CD4-positive, CD25-positive, alpha-beta regulatory T cell (primary cell): ENCODE results near the gene PRR33. TPM values are rescaled to one million over a fixed set of nuclear protein-coding genes. Genes with fewer than 3 reads are reported as not detected.
A peak's percentile ranks its signal among the peaks of the same experiment; 100 is the strongest.

Experiments used
- ATAC-seq, 2 donors: fragments of 150-1000 bp; cut with Tn5 transposase; one replicate each; pipeline ENCODE4 v1.10.0; 2021; ENCODE audit warnings: low read depth in 2 of 2, moderate number of reproducible peaks in 2 of 2, moderate library complexity in 1 of 2
- DNase-seq, 3 donors: peaks; one replicate each; pipeline versions ENCODE4 v3.0.0 to v3.0.0-alpha.2; 2012 to 2022; ENCODE audit warnings: mixed read lengths in 1 of 3
- H3K27ac ChIP-seq: one replicate; pipeline ENCODE4 v1.7.0; 2013; ENCODE audit warnings: mild to moderate bottlenecking, low read length; ENCODE audit not compliant: insufficient read depth, poor library complexity, severe bottlenecking
- H3K27me3 ChIP-seq: one replicate; pipeline ENCODE4 v1.7.0; 2013; ENCODE audit warnings: low read length; ENCODE audit not compliant: control insufficient read depth, insufficient read depth
- H3K36me3 ChIP-seq: one replicate; pipeline ENCODE4 v1.7.0; 2013; ENCODE audit warnings: mild to moderate bottlenecking, low read length, moderate library complexity; ENCODE audit not compliant: control insufficient read depth, insufficient read depth
- H3K4me1 ChIP-seq: 2 replicates; pipeline ENCODE4 v1.7.0; 2013; ENCODE audit warnings: mild to moderate bottlenecking, low read length; ENCODE audit not compliant: insufficient read depth, control insufficient read depth, poor library complexity, severe bottlenecking
- H3K4me3 ChIP-seq: one replicate; pipeline ENCODE4 v1.7.0; 2013; ENCODE audit warnings: low read depth, mild to moderate bottlenecking, low read length, moderate library complexity
- H3K9me3 ChIP-seq, 2 experiments: 1 replicate in 1 of 2; 2 replicates in 1 of 2; pipeline ENCODE4 v1.7.0; 2013; ENCODE audit warnings: low read length in 2 of 2, mild to moderate bottlenecking in 1 of 2, moderate library complexity in 1 of 2; ENCODE audit not compliant: control insufficient read depth in 2 of 2
- H3K27ac Mint-ChIP-seq, 3 donors: one replicate each; pipeline ENCODE4 v1.8.0; 2020 to 2022; ENCODE audit warnings: mild to moderate bottlenecking in 3 of 3, mixed read lengths in 3 of 3, moderate library complexity in 2 of 3
- H3K27me3 Mint-ChIP-seq: one replicate; pipeline ENCODE4 v1.8.0; 2022; ENCODE audit warnings: mild to moderate bottlenecking, mixed read lengths
- H3K36me3 Mint-ChIP-seq: one replicate; pipeline ENCODE4 v1.8.0; 2020; ENCODE audit warnings: mixed read lengths
- H3K4me1 Mint-ChIP-seq, 4 donors: one replicate each; pipeline ENCODE4 v1.8.0; 2020 to 2022; ENCODE audit warnings: mixed read lengths in 4 of 4, mild to moderate bottlenecking in 1 of 4
- H3K4me3 Mint-ChIP-seq, 4 donors: one replicate each; pipeline ENCODE4 v1.8.0; 2020 to 2022; ENCODE audit warnings: mild to moderate bottlenecking in 4 of 4, mixed read lengths in 4 of 4, moderate library complexity in 3 of 4
- H3K9me3 Mint-ChIP-seq, 7 donors: one replicate each; pipeline ENCODE4 v1.8.0; 2020 to 2022; ENCODE audit warnings: mixed read lengths in 7 of 7, mild to moderate bottlenecking in 3 of 7, moderate library complexity in 2 of 7
- polyA plus RNA-seq, 4 donors: library from polyadenylated mRNA; unstranded; fragments of 300-500 nt; fragmentation: Illumina TruSeq; gene quantifications; one replicate each; pipeline ENCODE4 v1.2.3, GENCODE V29; 2021
- total RNA-seq: library from RNA; stranded (reverse); gene quantifications from one replicate; pipeline ENCODE4 v1.2.3, GENCODE V29; 2022

The PRR33 gene
- total and polyA plus RNA-seq, 5 donors from 2014 or later = 0.06 to 0.09 (median 0.08) TPM; not detected in 2

- H3K4me3 Mint-ChIP-seq = peak overlapping the region in 2 of 4 donors; percentile 47 to 61
Observed at GRCh38 chr11:1839204-1839923, 52.3 kb downstream of the PRR33 start.

DNA sequence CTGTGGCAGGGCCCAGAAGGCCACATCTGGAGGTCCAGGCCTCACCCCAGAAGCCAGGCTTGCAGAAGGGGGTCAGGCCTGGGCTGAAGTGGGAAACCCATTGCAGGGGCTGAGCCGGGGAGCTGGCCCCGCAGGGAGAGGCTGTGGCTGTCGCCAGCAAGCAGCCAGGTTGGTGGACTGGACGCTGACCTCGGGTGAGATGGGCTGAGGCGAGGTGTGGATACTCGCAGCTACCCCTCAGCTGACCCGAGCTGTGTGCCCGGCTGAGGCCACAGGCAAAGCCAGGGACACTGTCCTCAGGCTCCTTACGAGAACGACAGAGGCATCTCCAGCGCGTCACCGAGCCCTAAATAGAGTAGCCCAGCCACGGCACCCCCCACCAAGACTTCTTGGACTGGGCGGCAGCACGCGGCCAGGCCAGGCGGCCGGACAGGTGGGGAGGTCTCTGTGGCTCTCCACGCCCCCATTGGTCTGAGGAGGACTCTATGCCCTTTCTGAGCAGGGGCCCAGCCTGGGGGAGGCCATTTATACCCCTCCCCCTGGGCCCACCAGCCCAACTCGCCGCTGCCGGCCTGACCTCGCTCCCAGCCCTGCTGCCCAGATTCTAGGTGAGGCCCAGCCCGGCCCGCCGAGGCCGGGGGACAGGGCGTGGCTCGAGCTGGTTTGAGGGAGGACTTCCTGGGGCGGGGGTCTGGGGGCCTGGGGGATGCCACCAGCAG, 53.1 kb downstream of the PRR33 start, which contains the start of gene TNNI2:
TNNI2 (plus strand) TSS at position 556 of the 719 bp plus-strand sequence. CDS start 716 bp downstream, outside the sequence.
- DNase-seq (no peak), ATAC-seq (no peak)
- peak within 1 kb of the TSS in 2 of 4 donors; percentile 47 to 61 for H3K4me3 Mint-ChIP-seq
- peak within 1 kb of the TSS; percentile 47 for H3K27ac ChIP-seq
- peaks cover 29% of the 10 kb centered on the region for H3K4me1 ChIP-seq
- no peaks in the 10 kb centered on the region for H3K27me3 Mint-ChIP-seq
- H3K9me3 ChIP-seq = no peaks in the 10 kb centered on the region
- peaks cover 0 to 19% (median 9%) of the 10 kb centered on the region in 4 donors for H3K4me1 Mint-ChIP-seq
- peak within 1 kb of the TSS in 1 of 3 donors; percentile 71 for H3K27ac Mint-ChIP-seq
- H3K27me3 ChIP-seq = no peaks in the 10 kb centered on the region
- H3K36me3 ChIP-seq = no peaks in the 10 kb centered on the region
- H3K9me3 Mint-ChIP-seq = no peaks in the 10 kb centered on the region
- H3K36me3 Mint-ChIP-seq = no peaks in the 10 kb centered on the region
- H3K4me3 ChIP-seq = no peak within 1 kb of the TSS

More at GRCh38 chr11:1839204-1839923, 52.3 kb downstream of the PRR33 start:
- H3K27ac Mint-ChIP-seq = peak overlapping the region in 1 of 3 donors; percentile 71
- no peaks in the 10 kb centered on the region for H3K27me3 Mint-ChIP-seq
- H3K4me1 Mint-ChIP-seq = peaks cover 0 to 27% (median 12%) of the 10 kb centered on the region in 4 donors
- no peaks in the 10 kb centered on the region for H3K27me3 ChIP-seq
- no peak overlapping the region for H3K4me3 ChIP-seq
- no peak overlapping the region for H3K27ac ChIP-seq
- peaks cover 37% of the 10 kb centered on the region for H3K4me1 ChIP-seq
- H3K9me3 Mint-ChIP-seq = no peaks in the 10 kb centered on the region
- DNase-seq (no peak), ATAC-seq (no peak)
- no peaks in the 10 kb centered on the region for H3K9me3 ChIP-seq
- no peaks in the 10 kb centered on the region for H3K36me3 Mint-ChIP-seq
- H3K36me3 ChIP-seq = no peaks in the 10 kb centered on the region

Other genes starting within 250 kb of the PRR33 start
- gene KRTAP5-6, start 194.7 kb downstream of the PRR33 start, total RNA-seq = not detected
- gene KRTAP5-6, start 194.7 kb downstream of the PRR33 start, polyA plus RNA-seq = not detected
- gene IFITM10, start 141.3 kb downstream of the PRR33 start, total RNA-seq = 2.4 TPM
- not detected for gene IFITM10, start 141.3 kb downstream of the PRR33 start, polyA plus RNA-seq
- 104 TPM for gene CTSD, start 128.0 kb downstream of the PRR33 start, total RNA-seq
- 100 to 1,000 TPM; 147 to 175 (median 155) TPM for gene CTSD, start 128.0 kb downstream of the PRR33 start, polyA plus RNA-seq
- gene SYT8, start 56.9 kb downstream of the PRR33 start, total RNA-seq = not detected
- gene SYT8, start 56.9 kb downstream of the PRR33 start, polyA plus RNA-seq = not detected
- gene TNNI2, start 52.9 kb downstream of the PRR33 start, total RNA-seq = not detected
- not detected for gene TNNI2, start 52.9 kb downstream of the PRR33 start, polyA plus RNA-seq
- 453 TPM for gene LSP1, start 38.8 kb downstream of the PRR33 start, total RNA-seq
- 100 to 1,000 TPM; 381 to 514 (median 444) TPM for gene LSP1, start 38.8 kb downstream of the PRR33 start, polyA plus RNA-seq
- gene TNNT3, start 27.8 kb upstream of the PRR33 start, total RNA-seq = 19.4 TPM
- gene TNNT3, start 27.8 kb upstream of the PRR33 start, polyA plus RNA-seq = 1 to 10 TPM in 1 of 4 donors, not detected in 3; 1.6 TPM
- 37.5 TPM for gene MRPL23, start 55.4 kb upstream of the PRR33 start, total RNA-seq
- 10 to 100 TPM; 19.8 to 84.1 (median 24.6) TPM for gene MRPL23, start 55.4 kb upstream of the PRR33 start, polyA plus RNA-seq
- gene H19, start 105.9 kb upstream of the PRR33 start, total RNA-seq = 0.25 TPM
- not detected for gene H19, start 105.9 kb upstream of the PRR33 start, polyA plus RNA-seq
- 0.07 TPM for gene IGF2, start 247.5 kb upstream of the PRR33 start, total RNA-seq
- gene IGF2, start 247.5 kb upstream of the PRR33 start, polyA plus RNA-seq = not detected